H1 (cell line): ENCODE results near the gene UGT2B15. TPM values are rescaled to one million over a fixed set of nuclear protein-coding genes. Genes with fewer than 3 reads are reported as not detected.

Source experiments
- MAFK ChIP-seq: IDR thresholded peaks from 2 replicates; pipeline ENCODE4 v1.6.1; 2012; ENCODE audit warnings: low read depth, mild to moderate bottlenecking, improper control_type of control experiment, low read length
- POLR2A ChIP-seq, 2 experiments: IDR thresholded peaks; 1 replicate in 1 of 2; 2 replicates in 1 of 2; pipeline ENCODE4 v1.6.1; 2011; ENCODE audit warnings: low read depth in 2 of 2, low read length in 2 of 2, mild to moderate bottlenecking in 2 of 2; ENCODE audit errors: control extremely low read depth in 1 of 2
- SP4 ChIP-seq: IDR thresholded peaks from 2 replicates; pipeline ENCODE4 v1.6.1; 2012; ENCODE audit warnings: low read length, inconsistent platforms
- polyA plus RNA-seq, 7 experiments: library from polyadenylated mRNA; depleted of rRNA in 3 of 7; stranded (reverse) in 5 of 7; unstranded in 2 of 7; fragments of >200 nt in 5 of 7; fragments of 200-250 nt in 2 of 7; gene quantifications; 1 replicate in 5 of 7; 2 replicates in 1 of 7; 4 replicates in 1 of 7; pipeline versions ENCODE4 v1.2.1 to v1.2.3, GENCODE V29; 2011 to 2013; ENCODE audit warnings: missing spikeins in 2 of 7, mixed read lengths in 2 of 7
- total RNA-seq: library from RNA; stranded (reverse); fragmentation: NEBNext Ultra II Directional; extraction: Animal tissue kit (Norgen Biotek cat#: 25700); gene quantifications from 2 replicates; pipeline ENCODE4 v1.2.1, GENCODE V29; 2021
- TF ChIP-seq, protein P1 (sequence below), 3 experiments: IDR thresholded peaks; 1 replicate in 2 of 3; 2 replicates in 1 of 3; pipeline versions ENCODE4 v1.5.1 to v1.6.1; 2011; ENCODE audit warnings: low read length in 3 of 3, mild to moderate bottlenecking in 3 of 3, inconsistent platforms in 2 of 3, low read depth in 1 of 3, moderate library complexity in 1 of 3; ENCODE audit not compliant: insufficient read depth in 1 of 3; ENCODE audit errors: control extremely low read depth in 1 of 3
- TF ChIP-seq, protein P2 (sequence below): fragments of 300-600 bp; sonication (generic); IDR thresholded peaks from 2 replicates; pipeline ENCODE4 v1.7.1; 2012; ENCODE audit warnings: low read length, moderate library complexity, mild to moderate bottlenecking, inconsistent platforms; ENCODE audit not compliant: insufficient replicate concordance

UGT2B15 gene
- total and polyA plus RNA-seq, 2 of the 8 experiments (the other 6 are each of a cell fraction or from before 2014, with no cell fraction given), result not detected

DNA sequence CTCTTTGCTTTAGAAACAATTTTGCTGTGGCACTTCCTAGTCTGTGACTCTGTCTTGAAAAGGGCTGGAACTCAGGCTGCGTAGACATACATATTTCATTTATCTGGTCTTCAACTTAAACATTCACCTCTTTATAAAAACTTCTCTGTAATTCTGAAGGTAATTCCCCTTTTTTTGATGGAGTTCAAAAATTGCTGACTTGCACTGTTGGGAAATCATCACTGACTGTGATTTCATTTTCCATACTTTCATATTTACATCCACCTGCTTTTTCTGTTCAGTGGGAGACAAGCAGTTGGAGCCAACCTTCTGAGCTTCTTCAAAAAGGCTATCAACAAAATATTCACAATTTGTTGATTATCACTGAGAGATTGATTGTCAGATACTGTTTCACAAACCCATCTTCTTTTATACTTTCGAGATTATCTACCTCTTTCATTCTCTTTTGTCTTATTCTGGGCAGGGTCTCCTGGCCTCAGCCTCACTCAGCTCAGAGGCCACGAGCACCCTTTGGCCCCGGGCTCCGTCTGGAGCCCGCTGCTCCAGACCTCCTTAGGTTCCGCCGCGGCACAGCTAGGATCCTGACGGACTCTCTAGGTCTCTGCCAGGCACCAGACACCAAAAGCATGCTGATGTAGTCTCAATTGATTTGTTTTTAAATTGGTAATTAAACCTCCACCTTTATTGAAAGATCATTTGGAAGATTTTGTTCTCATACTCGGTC, 54.6 kb downstream of the UGT2B15 start (continued):
- TF ChIP-seq, protein P1, sequence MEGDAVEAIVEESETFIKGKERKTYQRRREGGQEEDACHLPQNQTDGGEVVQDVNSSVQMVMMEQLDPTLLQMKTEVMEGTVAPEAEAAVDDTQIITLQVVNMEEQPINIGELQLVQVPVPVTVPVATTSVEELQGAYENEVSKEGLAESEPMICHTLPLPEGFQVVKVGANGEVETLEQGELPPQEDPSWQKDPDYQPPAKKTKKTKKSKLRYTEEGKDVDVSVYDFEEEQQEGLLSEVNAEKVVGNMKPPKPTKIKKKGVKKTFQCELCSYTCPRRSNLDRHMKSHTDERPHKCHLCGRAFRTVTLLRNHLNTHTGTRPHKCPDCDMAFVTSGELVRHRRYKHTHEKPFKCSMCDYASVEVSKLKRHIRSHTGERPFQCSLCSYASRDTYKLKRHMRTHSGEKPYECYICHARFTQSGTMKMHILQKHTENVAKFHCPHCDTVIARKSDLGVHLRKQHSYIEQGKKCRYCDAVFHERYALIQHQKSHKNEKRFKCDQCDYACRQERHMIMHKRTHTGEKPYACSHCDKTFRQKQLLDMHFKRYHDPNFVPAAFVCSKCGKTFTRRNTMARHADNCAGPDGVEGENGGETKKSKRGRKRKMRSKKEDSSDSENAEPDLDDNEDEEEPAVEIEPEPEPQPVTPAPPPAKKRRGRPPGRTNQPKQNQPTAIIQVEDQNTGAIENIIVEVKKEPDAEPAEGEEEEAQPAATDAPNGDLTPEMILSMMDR (IDR thresholded peaks at IDR 0.05; ENCODE audit: control extremely low read depth in 1 of 3, insufficient read depth in 1 of 3, low read depth in 1 of 3, low read length in 3 of 3), result no peak
- TF ChIP-seq SP4 (no peak), MAFK (no peak), POLR2A (IDR thresholded peaks at IDR 0.05; ENCODE audit: control extremely low read depth in 1 of 2, low read depth in 2 of 2, low read length in 2 of 2) (no peak)
- TF ChIP-seq, protein P2, sequence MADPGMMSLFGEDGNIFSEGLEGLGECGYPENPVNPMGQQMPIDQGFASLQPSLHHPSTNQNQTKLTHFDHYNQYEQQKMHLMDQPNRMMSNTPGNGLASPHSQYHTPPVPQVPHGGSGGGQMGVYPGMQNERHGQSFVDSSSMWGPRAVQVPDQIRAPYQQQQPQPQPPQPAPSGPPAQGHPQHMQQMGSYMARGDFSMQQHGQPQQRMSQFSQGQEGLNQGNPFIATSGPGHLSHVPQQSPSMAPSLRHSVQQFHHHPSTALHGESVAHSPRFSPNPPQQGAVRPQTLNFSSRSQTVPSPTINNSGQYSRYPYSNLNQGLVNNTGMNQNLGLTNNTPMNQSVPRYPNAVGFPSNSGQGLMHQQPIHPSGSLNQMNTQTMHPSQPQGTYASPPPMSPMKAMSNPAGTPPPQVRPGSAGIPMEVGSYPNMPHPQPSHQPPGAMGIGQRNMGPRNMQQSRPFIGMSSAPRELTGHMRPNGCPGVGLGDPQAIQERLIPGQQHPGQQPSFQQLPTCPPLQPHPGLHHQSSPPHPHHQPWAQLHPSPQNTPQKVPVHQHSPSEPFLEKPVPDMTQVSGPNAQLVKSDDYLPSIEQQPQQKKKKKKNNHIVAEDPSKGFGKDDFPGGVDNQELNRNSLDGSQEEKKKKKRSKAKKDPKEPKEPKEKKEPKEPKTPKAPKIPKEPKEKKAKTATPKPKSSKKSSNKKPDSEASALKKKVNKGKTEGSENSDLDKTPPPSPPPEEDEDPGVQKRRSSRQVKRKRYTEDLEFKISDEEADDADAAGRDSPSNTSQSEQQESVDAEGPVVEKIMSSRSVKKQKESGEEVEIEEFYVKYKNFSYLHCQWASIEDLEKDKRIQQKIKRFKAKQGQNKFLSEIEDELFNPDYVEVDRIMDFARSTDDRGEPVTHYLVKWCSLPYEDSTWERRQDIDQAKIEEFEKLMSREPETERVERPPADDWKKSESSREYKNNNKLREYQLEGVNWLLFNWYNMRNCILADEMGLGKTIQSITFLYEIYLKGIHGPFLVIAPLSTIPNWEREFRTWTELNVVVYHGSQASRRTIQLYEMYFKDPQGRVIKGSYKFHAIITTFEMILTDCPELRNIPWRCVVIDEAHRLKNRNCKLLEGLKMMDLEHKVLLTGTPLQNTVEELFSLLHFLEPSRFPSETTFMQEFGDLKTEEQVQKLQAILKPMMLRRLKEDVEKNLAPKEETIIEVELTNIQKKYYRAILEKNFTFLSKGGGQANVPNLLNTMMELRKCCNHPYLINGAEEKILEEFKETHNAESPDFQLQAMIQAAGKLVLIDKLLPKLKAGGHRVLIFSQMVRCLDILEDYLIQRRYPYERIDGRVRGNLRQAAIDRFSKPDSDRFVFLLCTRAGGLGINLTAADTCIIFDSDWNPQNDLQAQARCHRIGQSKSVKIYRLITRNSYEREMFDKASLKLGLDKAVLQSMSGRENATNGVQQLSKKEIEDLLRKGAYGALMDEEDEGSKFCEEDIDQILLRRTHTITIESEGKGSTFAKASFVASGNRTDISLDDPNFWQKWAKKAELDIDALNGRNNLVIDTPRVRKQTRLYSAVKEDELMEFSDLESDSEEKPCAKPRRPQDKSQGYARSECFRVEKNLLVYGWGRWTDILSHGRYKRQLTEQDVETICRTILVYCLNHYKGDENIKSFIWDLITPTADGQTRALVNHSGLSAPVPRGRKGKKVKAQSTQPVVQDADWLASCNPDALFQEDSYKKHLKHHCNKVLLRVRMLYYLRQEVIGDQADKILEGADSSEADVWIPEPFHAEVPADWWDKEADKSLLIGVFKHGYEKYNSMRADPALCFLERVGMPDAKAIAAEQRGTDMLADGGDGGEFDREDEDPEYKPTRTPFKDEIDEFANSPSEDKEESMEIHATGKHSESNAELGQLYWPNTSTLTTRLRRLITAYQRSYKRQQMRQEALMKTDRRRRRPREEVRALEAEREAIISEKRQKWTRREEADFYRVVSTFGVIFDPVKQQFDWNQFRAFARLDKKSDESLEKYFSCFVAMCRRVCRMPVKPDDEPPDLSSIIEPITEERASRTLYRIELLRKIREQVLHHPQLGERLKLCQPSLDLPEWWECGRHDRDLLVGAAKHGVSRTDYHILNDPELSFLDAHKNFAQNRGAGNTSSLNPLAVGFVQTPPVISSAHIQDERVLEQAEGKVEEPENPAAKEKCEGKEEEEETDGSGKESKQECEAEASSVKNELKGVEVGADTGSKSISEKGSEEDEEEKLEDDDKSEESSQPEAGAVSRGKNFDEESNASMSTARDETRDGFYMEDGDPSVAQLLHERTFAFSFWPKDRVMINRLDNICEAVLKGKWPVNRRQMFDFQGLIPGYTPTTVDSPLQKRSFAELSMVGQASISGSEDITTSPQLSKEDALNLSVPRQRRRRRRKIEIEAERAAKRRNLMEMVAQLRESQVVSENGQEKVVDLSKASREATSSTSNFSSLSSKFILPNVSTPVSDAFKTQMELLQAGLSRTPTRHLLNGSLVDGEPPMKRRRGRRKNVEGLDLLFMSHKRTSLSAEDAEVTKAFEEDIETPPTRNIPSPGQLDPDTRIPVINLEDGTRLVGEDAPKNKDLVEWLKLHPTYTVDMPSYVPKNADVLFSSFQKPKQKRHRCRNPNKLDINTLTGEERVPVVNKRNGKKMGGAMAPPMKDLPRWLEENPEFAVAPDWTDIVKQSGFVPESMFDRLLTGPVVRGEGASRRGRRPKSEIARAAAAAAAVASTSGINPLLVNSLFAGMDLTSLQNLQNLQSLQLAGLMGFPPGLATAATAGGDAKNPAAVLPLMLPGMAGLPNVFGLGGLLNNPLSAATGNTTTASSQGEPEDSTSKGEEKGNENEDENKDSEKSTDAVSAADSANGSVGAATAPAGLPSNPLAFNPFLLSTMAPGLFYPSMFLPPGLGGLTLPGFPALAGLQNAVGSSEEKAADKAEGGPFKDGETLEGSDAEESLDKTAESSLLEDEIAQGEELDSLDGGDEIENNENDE, result no peak
